Panc1 (cell line): ENCODE results near the gene ANO2.

ENCODE experiments used
- POLR2AphosphoS5 ChIP-seq: IDR thresholded peaks from 2 replicates; pipeline ENCODE4 v1.6.1; 2012; ENCODE audit warnings: mild to moderate bottlenecking, low read depth, low read length, moderate library complexity
- TF ChIP-seq, protein P1 (sequence below): fragments of 450-650 bp; IDR thresholded peaks from 2 replicates; pipeline ENCODE4 v1.5.1; 2017; ENCODE audit warnings: mild to moderate bottlenecking

DNA sequence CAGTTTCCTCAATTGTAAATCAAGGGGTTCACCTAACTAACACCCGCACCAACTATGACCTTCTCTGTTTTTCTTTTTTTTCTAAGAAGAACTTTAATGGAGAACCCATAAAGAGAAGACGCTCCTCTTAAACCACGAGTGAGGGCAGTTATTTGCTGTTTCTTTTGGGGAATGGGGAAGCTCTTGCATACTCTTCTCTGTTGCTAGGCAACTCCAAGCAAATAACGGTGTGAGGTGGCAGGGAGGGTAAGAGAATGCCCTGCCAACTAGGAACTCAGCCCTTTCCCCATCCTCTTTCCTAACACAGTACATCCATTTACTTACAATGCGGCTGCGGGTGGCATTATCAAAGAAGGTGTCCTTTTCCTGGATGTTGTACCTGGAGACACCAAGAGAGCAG is 114.9 kb downstream of the ANO2 start:
- no peak for TF ChIP-seq POLR2AphosphoS5
- TF ChIP-seq, protein P1, sequence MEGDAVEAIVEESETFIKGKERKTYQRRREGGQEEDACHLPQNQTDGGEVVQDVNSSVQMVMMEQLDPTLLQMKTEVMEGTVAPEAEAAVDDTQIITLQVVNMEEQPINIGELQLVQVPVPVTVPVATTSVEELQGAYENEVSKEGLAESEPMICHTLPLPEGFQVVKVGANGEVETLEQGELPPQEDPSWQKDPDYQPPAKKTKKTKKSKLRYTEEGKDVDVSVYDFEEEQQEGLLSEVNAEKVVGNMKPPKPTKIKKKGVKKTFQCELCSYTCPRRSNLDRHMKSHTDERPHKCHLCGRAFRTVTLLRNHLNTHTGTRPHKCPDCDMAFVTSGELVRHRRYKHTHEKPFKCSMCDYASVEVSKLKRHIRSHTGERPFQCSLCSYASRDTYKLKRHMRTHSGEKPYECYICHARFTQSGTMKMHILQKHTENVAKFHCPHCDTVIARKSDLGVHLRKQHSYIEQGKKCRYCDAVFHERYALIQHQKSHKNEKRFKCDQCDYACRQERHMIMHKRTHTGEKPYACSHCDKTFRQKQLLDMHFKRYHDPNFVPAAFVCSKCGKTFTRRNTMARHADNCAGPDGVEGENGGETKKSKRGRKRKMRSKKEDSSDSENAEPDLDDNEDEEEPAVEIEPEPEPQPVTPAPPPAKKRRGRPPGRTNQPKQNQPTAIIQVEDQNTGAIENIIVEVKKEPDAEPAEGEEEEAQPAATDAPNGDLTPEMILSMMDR, result no peak
